Activated CD4-positive, CD25-positive, alpha-beta regulatory T cell (primary cell): Measurements from ENCODE around the gene BAD.
"Not testable (repeated sequence)": the region's sequence is repeated elsewhere in the genome, so short reads cannot be mapped to it uniquely, and the experiment has no call there.

Experiments
- DNase-seq, 4 experiments: peaks; one replicate each; lab custom pipeline; 2025; lab: John Stamatoyannopoulos, UW

BAD gene

DNA sequence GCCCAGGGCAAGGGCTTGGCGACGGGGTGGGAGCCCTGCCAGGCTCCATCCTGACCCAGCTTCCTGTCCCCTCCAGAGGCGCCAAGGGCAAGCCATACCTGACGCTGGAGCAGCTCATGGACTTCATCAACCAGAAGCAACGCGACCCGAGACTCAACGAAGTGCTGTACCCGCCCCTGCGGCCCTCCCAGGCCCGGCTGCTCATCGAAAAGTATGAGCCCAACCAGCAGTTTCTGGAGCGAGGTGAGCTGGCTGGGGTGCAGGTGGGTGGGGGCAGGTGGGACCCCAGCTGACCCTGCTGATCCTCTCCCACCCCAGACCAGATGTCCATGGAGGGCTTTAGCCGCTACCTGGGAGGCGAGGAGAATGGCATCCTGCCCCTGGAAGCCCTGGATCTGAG lies 28.2 kb downstream of the BAD start:
- DNase-seq = no peak

DNA sequence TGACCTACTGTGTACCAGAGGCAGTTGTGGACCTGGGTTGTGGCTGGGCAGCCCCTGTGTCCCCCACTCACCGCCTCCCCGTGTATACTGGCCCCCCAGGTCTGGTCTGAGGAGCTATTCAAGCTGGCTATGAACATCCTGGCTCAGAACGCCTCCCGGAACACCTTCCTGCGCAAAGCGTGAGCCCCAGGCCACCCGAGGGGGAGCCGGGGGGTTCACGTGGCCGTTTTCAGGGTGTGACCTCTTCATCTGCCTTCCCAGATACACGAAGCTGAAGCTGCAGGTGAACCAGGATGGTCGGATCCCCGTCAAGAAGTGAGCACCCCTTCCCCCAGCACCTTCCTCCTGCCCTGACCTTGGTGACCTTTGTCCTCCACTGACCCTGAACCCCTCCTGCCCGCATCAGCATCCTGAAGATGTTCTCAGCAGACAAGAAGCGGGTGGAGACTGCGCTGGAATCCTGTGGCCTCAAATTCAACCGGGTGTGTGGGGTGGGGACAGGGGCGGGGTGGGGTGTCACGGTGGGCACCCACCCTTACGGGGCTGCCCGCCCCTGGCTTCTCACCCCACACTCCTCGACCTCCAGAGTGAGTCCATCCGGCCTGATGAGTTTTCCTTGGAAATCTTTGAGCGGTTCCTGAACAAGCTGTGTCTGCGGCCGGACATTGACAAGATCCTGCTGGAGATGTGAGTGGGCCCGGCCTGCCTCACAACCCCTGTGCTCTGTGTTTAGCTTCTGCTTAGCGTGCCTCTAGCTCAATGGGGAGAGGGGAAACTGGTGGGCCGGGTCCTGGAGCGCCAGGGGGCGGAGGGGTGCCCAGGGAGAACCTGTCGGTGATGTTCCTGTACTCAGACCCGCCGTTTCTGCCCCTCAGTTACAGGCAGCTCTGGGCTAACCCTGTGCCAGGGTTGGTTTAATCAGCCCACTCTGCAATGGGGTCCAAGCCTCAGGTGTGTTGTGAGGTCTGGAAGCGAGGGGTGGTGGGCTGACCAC lies 29.0 kb downstream of the BAD start:
- no peak for DNase-seq

DNA sequence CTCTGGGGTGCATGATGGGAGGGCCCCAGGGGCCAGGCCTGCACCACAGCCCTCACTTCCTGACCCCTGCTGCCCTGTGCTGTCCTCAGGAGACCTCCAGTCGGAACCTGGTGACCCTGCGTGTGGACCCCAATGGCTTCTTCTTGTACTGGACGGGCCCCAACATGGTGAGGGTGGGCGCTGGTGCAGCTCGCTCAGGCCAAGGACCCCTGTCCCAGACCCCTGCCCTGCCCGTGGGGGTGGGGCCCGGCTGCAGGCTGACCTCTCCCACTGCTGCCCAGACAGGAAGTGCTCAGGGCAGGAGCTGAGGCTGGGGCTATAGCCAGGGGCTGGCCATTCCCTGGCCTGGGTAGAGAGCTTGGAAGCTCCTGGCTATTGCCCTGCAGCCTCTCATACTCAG lies 30.1 kb downstream of the BAD start:
- no peak for DNase-seq

DNA sequence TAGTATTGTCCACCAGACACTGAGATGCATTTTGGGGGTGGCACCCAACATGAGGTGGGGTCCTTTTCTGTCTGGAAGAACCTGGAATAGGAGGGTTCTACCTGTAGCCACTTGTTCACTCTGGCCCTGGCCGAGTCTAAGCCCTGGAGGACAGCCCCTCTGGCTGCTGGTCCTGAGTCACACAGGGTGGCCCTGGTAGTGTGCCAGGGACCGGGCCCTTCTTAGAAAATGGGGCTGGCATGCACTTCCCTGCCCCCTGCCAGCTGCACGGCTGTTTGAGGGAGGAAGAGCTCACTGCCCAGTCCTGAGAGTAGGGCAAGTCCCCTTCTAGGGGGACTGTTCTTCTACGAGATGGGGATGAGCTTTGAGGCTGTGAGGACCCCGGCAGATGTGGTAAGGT lies 31.0 kb downstream of the BAD start:
- DNase-seq = no peak

DNA sequence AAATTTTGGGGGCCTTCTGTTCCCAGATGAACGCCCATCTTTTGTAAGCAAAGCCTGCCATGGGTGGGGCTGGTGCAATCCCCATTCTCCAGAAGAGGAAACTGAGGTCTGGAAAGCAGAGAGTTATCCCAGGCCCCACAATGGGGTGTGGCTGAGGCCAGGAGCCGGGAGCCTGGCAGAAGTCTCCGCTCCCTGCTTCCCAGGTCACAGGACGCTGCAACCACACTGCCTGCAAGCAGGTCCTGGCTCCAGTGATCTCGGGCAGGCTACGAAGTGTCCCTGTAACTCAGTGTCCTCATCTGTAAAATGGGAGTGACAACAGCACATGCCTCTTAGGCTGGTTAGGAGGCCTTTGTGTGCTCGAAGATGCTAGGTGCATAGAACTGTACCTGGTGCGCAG lies 31.4 kb downstream of the BAD start:
- no peak for DNase-seq

DNA sequence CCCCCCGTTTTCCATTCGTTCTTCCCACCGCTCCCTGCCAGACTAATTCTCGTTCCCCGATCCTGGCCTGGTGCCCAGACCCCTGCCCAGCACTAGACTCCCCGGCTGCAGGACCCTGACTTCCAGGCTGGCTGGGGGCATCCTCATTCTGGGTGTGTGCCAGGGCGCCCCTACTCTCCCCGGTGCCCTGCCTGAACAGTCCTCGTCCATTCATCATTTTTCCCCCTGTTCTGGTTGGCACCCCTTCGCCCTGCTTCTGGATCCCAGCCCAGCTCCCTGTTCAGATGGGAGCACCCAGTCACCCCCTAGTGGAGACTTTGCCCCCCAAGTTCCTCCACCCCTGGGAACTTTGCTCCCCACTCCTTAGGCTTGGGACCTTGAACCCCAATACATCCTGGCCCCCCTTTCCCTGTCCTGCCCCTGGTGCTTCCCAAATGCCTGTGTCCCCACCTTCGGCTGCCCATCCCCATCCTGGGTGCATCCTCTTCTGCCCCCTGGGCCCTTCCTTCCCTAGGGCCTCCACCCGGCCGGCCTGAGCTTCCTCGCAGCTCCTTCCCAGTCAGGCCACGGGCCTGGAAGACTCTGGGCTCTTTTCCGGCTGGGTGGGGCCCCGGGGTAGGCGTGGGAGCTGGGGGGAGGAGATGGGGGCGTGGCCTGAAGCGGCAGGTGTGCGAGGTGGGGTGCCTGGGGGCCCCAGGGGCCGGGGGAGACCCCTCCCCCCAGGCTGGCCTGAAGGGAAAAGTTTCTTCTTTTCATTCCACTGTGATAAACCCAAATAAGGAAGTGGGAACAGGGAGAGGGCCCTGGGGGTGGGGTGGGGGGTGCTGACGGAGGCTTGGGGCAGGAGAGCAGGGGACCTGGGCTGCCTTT lies 32.2 kb downstream of the BAD start:
- no peak for DNase-seq

DNA sequence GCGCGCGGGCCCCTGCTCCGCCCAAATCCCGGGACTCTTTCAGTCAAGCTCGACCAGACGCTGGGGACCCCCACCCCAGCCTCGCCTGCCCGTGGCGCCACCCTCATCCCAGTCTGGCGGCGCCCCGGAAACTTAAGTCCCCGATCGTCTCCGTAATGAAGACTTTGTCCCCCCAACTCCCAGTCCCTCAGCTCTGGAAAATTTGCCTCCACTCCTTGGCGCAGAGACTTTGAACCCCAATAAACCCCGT lies 32.8 kb downstream of the BAD start:
- DNase-seq = no peak

DNA sequence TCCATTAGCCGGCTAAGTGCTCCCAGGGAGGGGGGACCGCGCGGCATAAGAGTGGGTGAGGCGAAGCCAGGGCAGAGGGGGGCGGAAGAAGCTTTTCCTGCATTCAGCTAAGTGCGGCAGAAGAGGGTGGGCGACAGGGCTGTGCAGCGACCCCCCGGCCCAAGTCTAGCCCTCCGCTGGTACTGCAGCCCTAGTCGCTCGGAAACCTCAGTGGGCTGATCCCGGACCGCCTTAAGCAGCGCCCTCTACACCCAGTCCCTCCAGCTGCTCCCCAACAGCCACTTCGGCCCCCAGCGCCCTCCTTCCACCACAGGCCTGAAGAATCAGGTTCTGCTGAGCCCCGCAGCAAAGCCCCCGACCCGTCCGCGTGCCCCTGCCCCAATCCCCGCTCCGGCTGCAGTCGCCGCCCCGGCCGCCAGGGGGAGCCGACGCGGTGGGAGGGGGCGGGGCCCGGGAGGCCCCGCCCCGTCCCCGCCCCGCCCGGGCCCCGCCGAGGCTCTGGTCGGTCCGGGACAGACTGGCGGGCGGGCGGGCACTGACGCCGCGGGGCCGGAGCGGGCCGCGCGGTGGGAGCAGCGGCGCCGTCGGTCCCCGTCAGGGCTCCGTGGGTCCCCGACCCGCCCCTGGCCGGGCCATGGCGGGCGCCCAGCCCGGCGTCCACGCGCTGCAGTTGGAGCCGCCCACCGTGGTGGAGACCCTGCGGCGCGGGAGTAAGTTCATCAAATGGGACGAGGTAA lies 33.3 kb downstream of the BAD start, which contains the start of gene PLCB3:
TSS of gene PLCB3 (plus strand) at position 515 of the 737 bp plus-strand sequence. CDS start at position 635, 120 bp downstream.
- peak; percentile 32 to 56 (median 44) for DNase-seq

DNA sequence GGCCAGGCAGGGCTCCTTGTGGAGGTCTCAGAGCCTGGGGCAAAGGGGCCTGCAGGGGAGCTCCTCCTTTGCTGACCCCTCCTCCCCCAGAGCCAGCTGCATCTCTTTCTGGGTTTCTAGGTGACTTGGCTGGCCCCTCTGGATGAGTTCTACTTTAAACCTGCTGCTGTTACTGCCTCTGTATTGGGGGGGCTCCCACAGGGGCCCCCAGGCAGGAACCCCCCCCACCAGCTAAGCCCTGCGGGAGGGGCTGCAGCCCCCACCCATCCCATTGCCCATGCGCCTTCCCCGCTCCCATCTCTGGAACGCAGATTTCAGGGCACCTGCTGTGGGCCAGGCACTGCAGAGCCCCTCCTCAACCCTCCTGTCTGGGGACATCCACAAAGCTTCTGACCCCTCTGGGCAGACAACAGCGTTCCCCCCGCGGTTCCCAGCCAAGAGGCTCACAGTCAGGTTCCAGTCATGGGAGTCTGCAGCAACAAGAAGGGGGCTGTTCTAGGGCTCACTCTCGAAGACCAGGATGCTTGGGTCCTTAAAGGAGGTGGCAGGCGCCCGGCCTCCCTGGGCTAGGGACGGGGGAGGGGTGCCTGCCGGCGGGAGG lies 34.0 kb downstream of the BAD start:
- DNase-seq = no peak

DNA sequence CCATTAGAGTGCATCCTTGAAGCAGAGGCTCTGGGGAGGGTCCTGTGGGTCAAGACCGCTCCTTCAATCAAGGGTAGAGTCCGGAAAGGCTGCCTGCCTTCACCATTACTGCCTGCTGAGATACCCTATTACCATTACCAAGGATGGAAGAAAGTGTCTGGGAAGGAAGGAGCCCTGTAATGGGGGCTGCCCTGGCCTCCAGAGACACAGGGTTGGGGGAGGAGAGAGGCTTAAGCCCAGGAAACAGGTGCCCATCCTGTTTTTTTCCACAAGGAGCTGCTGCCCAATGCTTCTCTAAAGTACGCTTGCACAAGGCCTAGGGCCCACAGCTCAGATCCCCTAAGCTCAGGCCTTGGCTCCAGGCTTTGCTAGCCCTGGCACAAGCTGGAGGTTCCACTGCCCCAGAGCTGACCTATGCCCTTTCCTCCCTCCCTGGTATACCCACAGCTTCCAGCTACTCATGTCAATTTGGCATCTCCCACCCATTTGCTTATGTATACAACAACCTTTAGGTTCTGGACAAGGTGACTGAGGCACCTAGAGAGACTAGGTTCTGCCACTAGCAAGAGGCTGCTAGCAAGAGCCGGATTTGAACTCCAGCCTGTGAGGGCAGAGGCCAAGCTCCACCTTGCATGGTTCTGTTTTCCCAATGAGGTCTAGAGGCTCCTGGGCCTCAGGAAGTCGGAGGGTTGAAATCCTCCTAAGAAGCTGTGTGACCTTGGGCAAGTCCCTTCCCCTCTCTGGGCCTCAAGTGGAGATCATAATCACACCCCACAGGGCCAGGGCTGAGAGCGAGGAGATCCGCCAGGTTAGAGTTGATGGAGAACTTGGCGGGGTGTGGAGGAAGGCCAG lies 34.7 kb downstream of the BAD start:
- DNase-seq = no peak

DNA sequence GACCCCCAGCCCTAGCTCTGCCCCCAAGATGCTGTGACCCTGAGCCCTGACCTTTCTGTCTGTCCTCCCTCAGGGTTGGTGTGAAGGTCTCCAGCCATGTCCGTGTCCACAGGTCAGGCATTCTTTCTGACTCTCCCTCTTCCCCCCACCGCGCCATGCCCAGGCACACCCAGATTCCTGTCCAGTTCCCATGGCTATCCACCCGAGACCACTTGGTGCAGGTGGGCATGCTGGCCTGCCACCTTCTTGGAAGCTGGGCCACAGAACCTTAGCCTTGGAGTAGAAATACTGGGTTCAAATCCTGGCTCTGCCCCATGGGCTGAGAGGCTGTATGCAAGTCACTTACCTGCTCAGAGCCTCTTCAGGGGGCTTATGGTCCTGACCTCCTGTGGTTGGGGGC lies 35.4 kb downstream of the BAD start:
- DNase-seq = no peak

DNA sequence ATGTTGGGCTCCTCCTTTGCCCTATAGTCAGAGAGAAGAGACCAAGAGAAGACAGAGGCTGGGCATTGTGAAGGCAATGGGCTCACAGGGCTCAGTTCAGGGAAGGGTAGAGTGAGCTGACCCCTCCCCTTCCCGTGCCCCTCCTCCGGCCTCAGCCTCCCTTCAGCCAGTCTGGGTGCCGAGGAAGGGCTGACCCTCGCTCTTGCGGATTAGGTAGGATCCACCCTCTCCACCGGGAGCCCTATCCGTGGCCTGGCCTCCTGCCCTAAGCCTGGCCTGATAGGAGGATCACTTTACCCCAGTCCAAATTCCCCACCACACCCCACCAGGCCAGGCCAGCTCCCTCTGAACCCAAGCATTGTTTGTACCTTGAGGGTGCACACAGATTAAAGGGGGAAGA lies 35.9 kb downstream of the BAD start:
- no peak for DNase-seq

DNA sequence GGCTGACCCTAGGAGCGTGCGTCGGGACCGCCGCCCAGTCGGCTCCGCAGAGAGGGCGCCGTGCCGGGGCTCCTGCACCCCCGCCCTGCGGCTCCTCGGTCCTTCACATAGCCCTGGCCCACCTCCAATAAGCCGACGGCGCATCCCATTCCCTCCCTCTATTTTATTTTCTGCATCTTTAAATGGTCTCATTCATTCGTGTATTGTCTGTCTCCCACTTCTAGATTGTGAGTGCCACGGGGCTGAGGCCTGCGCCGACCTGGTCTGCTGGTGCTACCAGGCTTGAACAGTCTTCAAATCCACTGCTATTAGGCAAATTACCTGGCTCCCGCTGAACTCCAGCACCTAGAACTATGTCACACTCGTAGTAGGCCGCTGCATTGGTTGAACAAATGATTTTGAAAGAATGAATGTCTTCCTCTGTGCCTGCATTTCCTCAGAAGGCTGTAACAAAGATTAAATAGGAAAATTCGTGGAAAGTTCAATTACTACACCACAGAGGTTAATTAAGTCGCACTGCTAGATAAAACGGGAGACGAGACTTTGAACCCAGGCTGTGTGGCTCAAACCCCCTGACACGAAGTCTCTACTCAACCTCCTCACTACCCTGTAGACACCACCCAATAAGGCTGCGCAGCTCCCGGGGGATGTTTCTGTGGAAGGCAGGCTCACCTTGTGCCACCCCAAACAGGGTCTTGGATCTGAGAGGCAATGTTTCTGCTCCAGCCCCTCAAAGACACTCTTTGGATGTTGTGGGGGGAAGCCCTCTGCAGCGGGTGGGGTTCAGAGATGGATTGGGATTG lies 36.5 kb downstream of the BAD start:
- DNase-seq = no peak

DNA sequence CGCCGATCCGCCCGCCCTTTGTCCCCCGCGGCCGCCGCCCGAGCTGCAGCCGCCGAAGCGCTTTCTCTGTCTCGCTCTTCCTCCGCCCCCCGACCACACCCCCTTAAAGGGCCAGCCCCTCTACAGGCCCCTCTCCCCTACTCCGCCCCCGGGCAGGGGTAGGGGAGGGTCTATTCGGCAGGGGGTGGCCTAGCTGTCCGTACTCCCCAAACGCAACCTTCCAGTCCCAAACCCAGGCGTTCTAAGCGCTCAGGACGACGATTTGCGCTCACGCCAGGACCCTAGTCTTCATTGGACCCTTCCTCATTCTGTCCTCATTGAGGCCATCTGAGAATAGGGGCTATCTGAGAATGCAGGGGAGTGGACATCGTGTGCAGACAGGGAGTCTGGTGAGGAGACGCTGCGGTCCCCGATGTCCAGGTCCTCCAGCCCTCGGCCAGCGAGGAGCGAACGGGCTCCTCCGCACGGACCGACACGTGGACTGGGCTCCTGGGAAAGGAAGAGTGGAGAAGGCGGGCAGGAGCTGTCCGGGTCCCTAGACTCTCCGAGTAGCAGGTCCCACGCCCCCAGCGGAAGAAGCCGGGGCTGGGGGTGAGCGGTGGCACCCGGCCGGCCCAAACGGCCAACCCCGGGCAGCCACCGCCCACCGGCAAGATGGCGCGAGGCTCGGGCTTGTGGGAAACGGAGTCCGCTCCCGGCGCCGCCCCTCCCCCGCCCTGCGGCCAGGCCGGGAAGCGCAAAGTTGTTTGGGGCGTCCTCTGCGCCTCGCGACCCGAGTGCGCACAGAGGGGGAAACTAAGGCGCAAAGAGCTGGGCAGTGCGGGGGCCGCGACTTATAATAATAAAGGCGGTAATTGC lies 37.4 kb downstream of the BAD start, which contains the start of gene PPP1R14B:
TSS of gene PPP1R14B (minus strand) at position 73 of the 858 bp plus-strand sequence. CDS start 270 bp downstream, outside the sequence.
- DNase-seq = peak; percentile 62 to 71 (median 67)

DNA sequence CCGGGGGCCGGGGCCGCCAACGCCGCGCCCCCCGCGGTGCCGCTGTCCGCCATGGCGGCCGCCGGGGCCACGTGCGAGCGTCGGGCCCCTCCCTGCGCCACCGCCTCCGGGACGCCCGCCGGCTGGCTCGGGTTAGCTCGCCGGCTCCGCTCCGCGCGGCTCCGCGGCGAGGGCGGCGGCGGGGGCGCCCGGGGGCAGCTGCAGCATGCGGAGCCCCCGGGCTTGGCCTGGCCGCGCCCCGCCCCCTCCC lies 37.9 kb downstream of the BAD start:
- not testable (repeated sequence) for DNase-seq

DNA sequence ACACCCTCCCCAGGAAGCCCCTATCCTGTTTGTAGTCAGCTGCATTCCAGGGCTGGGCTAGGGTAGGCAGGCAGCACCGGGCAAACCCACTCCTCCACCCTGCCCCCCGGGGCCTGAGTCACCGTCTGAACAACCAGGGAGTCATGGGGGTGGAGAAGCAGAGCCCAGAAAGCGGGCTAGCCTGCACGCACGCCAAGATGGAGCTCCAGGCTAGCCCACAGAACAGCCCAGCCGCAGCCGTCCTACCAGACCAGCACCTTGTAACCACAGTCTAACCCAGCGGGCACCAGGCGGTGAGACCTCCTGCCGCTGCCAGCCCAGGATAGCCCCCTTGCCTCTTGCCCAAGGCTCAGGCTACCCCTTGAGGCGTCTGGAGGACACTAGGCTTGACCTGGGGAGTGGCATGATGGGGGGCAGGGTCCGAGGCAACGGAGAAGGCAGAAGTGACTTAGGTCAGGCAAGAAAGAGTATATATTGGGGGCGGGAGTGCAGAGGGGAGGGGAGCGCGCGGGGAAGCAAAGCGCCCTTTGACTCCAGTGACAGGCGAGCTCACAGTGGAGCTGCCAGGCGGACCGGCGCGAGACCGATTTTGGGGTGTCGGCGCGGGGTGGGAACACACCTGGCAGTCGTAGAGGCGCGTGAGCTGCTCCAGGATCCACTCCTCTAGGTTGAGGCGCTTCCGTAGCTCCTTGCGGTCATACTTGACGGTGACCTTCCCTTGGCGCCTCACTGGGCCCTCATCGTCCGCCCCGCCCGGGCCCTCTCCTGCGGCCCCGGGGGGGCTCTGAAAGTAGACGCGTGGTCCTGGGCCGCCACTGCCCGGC lies 38.5 kb downstream of the BAD start:
- peak; percentile 31 to 71 (median 50) for DNase-seq

DNA sequence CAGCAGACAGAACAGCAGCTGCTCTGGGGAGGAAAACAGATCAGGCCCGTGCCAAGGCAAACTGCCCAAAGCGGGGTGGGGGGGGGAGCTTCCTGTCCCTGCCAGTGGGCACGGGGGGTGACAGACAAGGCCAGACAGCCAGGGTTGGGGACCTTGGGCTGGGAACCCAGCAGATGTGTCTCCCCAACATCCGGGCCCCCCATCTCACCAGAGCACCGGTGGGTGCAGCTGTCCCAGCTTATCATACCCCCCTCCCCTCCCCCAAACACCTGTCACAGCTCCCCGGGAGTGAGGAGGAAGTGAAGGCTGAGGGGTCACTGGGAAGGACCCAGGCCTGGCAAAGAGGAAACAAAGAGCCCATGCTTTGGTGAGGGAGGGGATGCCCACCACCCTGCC lies 39.1 kb downstream of the BAD start:
- peak in 1 of 4 experiments; percentile 34 for DNase-seq

DNA sequence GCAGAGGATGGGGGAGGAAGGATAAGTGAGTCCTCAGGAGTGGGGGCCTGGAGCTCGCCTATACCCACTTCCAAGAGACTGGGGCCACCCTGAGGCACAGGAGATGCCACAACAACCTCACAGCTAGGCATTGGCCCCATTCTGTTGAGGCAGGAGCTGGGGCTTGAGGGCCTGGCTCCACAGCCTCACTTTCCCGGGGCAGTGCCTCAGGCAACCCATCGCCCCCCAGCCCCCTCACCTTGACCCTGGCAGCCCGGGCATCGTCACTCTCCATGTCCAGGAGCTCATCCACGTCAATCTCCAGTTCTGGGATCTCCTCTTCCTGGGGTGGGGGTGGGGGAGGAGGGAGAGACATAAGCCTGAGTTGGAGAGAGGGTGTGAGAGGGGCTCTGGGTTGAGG lies 39.5 kb downstream of the BAD start:
- no peak for DNase-seq
